ENCODE data around the gene GJB1. TPM values are rescaled to one million over a fixed set of nuclear protein-coding genes. Genes with fewer than 3 reads are reported as not detected.

Gene GJB1
- total and polyA plus RNA-seq, 2 of the 4 experiments (the other 2 are of a cell fraction): not detected

GRCh38 chrX:71181910-71182799 lies 40.9 kb upstream of the GJB1 start:
- peak overlapping the region; percentile 43 for H3K9ac ChIP-seq (ENCODE audit: low read depth, low read length)
- H3K27me3 ChIP-seq (ENCODE audit: control insufficient read depth, insufficient read depth, low read length): peaks cover 2% of the 10 kb centered on the region; the same call in 1 of the 2 replicates
- H3K4me2 ChIP-seq (ENCODE audit: low read depth, low read length): peak overlapping the region; percentile 64
- no peaks in the 10 kb centered on the region; the same call in 1 of the 2 replicates for H3K9me1 ChIP-seq (ENCODE audit: insufficient read depth, low read length)
- H2AFZ ChIP-seq (replicated peaks; ENCODE audit: low read length, poor library complexity): peak overlapping the region; percentile 89
- peak overlapping the region; percentile 41 for H3K4me3 ChIP-seq (ENCODE audit: insufficient read depth, low read depth, low read length)
- 32% methylated on average over 21 of the region's 42 CpGs; no CpG with 5 or more reads in 1 of the 2 experiments for WGBS, 2 experiments (ENCODE audit: extremely low coverage in 2 of 2, insufficient read length in 1 of 2)
- H3K27ac ChIP-seq (ENCODE audit: insufficient read depth, low read length): peak overlapping the region; percentile 82
- ChIA-PET POLR2A (ENCODE audit: unreplicated experiment) (interaction anchor here (0.6 to 1.0 kb wide), 2 partner anchors 10 to 184 kb away, joined by 3 read pairs; partner anchors contain the start of gene TAF1), CTCF (interaction anchor here (0.6 kb wide), 2 partner anchors 693 to 751 kb away, joined by 3 to 4 read pairs; no protein-coding TSS in a partner anchor)
- peak overlapping the region; percentile 14; the same call in 1 of the 2 replicates for H2BK20ac ChIP-seq (ENCODE audit: low read depth, low read length)
- peak overlapping the region; percentile 5; the same call in 1 of the 3 replicates for H2BK15ac ChIP-seq (ENCODE audit: low read depth, low read length)
- H4K8ac ChIP-seq (ENCODE audit: low read depth in 2 of 2, low read length in 2 of 2): peak overlapping the region; percentile 82 to 91
- peak overlapping the region; percentile 59 for H2AK9ac ChIP-seq (replicated peaks; ENCODE audit: low read depth, low read length, poor library complexity)
- peak overlapping the region; percentile 90 for H3K14ac ChIP-seq (replicated peaks; ENCODE audit: low read depth, low read length)
- DNase-seq (peak; percentile 96), ATAC-seq (ENCODE audit: low read depth) (peak; percentile 88)
- peak overlapping the region; percentile 64; the same call in 1 of the 2 replicates for H3K23ac ChIP-seq (ENCODE audit: low read depth, low read length)
- no TSS peak for BruUV-seq (replicated peaks)
- no peaks in the 10 kb centered on the region; the same call in 1 of the 2 replicates for H4K20me1 ChIP-seq (ENCODE audit: insufficient read depth, low read length)
- intact Hi-C loops (cut with micrococcal nuclease) (loop anchor here (1.0 to 2.0 kb wide), 3 partner anchors 73 to 184 kb away; partner anchors contain the start of genes TAF1 and ZMYM3), dilution Hi-C loops (cut with HindIII; ENCODE audit: low sequenced_read_pairs, unreplicated experiment) (no loop called here), in situ Hi-C loops (cut with MboI; ENCODE audit: low sequenced_read_pairs) (no loop called here)
- H3K4me1 ChIP-seq (ENCODE audit: control insufficient read depth, insufficient read depth, low read length): peaks cover 4% of the 10 kb centered on the region; the same call in 1 of the 2 replicates
- H2AK5ac ChIP-seq (ENCODE audit: low read depth, low read length): no peak overlapping the region
- peak overlapping the region; percentile 75 for H2BK120ac ChIP-seq (ENCODE audit: low read depth, low read length)
- H3K9me3 ChIP-seq (ENCODE audit: control insufficient read depth, insufficient read depth, low read length): no peaks in the 10 kb centered on the region
- no peaks in the 10 kb centered on the region for H3K36me3 ChIP-seq (ENCODE audit: control insufficient read depth, insufficient read depth, low read length)
- TF ChIP-seq POLR2A (IDR thresholded peaks at IDR 0.05; ENCODE audit: low read depth, low read length) (peak; percentile 83), NFE2L2 (IDR thresholded peaks at IDR 0.05; ENCODE audit: low read depth, low read length) (peak; percentile 68), SMC3 (IDR thresholded peaks at IDR 0.05; ENCODE audit: low read depth, low read length) (no peak), MAFK (IDR thresholded peaks at IDR 0.05; ENCODE audit: low read depth, low read length) (0 out of 2 replicates have a peak, but pooled peaks have one; percentile 20), USF2 (IDR thresholded peaks at IDR 0.05; ENCODE audit: low read depth, low read length) (peak; percentile 80), MXI1 (IDR thresholded peaks at IDR 0.05; ENCODE audit: borderline replicate concordance, low read depth, low read length) (peak; percentile 58; the same call in 1 of the 2 replicates), CEBPB (IDR thresholded peaks at IDR 0.05; ENCODE audit: low read depth, low read length) (0 out of 2 replicates have a peak, but pooled peaks have one; percentile 35), MAZ (IDR thresholded peaks at IDR 0.05; ENCODE audit: borderline replicate concordance, low read depth, low read length) (peak; percentile 30; the same call in 1 of the 2 replicates), FOS (IDR thresholded peaks at IDR 0.05; ENCODE audit: low read depth, low read length) (peak; percentile 93), CHD1 (IDR thresholded peaks at IDR 0.05; ENCODE audit: low read depth, low read length) (no peak), RFX5 (IDR thresholded peaks at IDR 0.05; ENCODE audit: low read depth, low read length) (no peak)
- TF ChIP-seq, protein P1, sequence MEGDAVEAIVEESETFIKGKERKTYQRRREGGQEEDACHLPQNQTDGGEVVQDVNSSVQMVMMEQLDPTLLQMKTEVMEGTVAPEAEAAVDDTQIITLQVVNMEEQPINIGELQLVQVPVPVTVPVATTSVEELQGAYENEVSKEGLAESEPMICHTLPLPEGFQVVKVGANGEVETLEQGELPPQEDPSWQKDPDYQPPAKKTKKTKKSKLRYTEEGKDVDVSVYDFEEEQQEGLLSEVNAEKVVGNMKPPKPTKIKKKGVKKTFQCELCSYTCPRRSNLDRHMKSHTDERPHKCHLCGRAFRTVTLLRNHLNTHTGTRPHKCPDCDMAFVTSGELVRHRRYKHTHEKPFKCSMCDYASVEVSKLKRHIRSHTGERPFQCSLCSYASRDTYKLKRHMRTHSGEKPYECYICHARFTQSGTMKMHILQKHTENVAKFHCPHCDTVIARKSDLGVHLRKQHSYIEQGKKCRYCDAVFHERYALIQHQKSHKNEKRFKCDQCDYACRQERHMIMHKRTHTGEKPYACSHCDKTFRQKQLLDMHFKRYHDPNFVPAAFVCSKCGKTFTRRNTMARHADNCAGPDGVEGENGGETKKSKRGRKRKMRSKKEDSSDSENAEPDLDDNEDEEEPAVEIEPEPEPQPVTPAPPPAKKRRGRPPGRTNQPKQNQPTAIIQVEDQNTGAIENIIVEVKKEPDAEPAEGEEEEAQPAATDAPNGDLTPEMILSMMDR (conservative IDR thresholded peaks at IDR 0.05; ENCODE audit: low read depth, low read length): no peak
- no peaks in the 10 kb centered on the region for H3K79me1 ChIP-seq (ENCODE audit: low read depth in 1 of 2, low read length in 2 of 2)
- H3K18ac ChIP-seq (ENCODE audit: low read depth, low read length): peak overlapping the region; percentile 73
- peak overlapping the region; percentile 59 for H4K5ac ChIP-seq (ENCODE audit: low read depth, low read length)
- H4K91ac ChIP-seq (ENCODE audit: insufficient read depth, low read depth, low read length): peak overlapping the region; percentile 67
- peak overlapping the region; percentile 94 for H3K4ac ChIP-seq (ENCODE audit: low read depth, low read length)
- H2BK5ac ChIP-seq (ENCODE audit: low read depth, low read length, poor library complexity, severe bottlenecking): peak overlapping the region; percentile 78
- H3K56ac ChIP-seq (ENCODE audit: extremely low read depth, insufficient read depth, low read length): peak overlapping the region; percentile 22

Measured in IMR-90 (cell line).